A549 (cell line): ENCODE data around the gene SAA1. TPM values are rescaled to one million over a fixed set of nuclear protein-coding genes. Genes with fewer than 3 reads are reported as not detected.

ENCODE experiments used
- ATAC-seq, 2 experiments: fragments of 200-7000 bp in 1 of 2; fragments of >200 bp in 1 of 2; cut with Nextera tagmentation in 1 of 2; cut with Tn5 transposase in 1 of 2; 3 replicates each; pipeline versions ENCODE4 v1.8.0 to v1.9.1; 2018 to 2020; ENCODE audit warnings: mild to moderate bottlenecking in 1 of 2, moderate library complexity in 1 of 2
- CTCF ChIA-PET: fragments of 300-600 bp; sonication (Branson Sonifier 250); formaldehyde crosslinking; extraction: SDS; loops from one replicate; lab custom pipeline; 2021; ENCODE audit warnings: antibody characterized with exemption, inconsistent platforms; lab: Yijun Ruan, JAX
- POLR2A ChIA-PET: fragments of 350-600 bp; formaldehyde crosslinking; extraction: SDS; loops from one replicate; lab custom pipeline; 2021; ENCODE audit warnings: antibody characterized with exemption, inconsistent platforms; lab: Yijun Ruan, JAX
- DNase-seq, 2 experiments: peaks; one replicate each; pipeline versions ENCODE4 v3.0.0 to v3.0.0-alpha.2; 2011 to 2016; ENCODE audit warnings: low read depth in 1 of 2, low spot score in 1 of 2
- FAIRE-seq: peaks from 2 replicates; lab custom pipeline; 2011; peaks lifted over from hg19 to GRCh38; lab: Jason Lieb, UNC
- H3K27ac ChIP-seq, 2 experiments: fragments of >200 bp; sonication (Bioruptor Twin); formaldehyde crosslinking; 3 replicates each; pipeline ENCODE4 v1.5.1; 2016 to 2017
- H3K4me1 ChIP-seq: fragments of >200 bp; sonication (Bioruptor Twin); formaldehyde crosslinking; 3 replicates; pipeline ENCODE4 v1.6.1; 2016
- H3K4me2 ChIP-seq: fragments of >200 bp; sonication (Bioruptor Twin); formaldehyde crosslinking; 3 replicates; pipeline ENCODE4 v1.6.1; 2016
- H3K4me3 ChIP-seq: fragments of >200 bp; sonication (Bioruptor Twin); formaldehyde crosslinking; 3 replicates; pipeline ENCODE4 v1.5.1; 2016
- H3K9me3 ChIP-seq: fragments of >200 bp; sonication (Bioruptor Twin); formaldehyde crosslinking; 3 replicates; pipeline ENCODE4 v1.6.1; 2016
- BHLHE40 ChIP-seq: IDR thresholded peaks from 2 replicates; pipeline ENCODE4 v1.6.1; 2012; ENCODE audit warnings: low read depth, low read length, inconsistent platforms
- CBX2 ChIP-seq: fragments of 200-600 bp; sonication (generic); IDR thresholded peaks from 2 replicates; pipeline ENCODE4 v1.6.1; 2016; ENCODE audit warnings: low read depth, mild to moderate bottlenecking, borderline replicate concordance
- CHD4 ChIP-seq: fragments of 200-600 bp; sonication (generic); IDR thresholded peaks from 2 replicates; pipeline ENCODE4 v1.6.1; 2016; ENCODE audit warnings: antibody characterized with exemption, mild to moderate bottlenecking, borderline replicate concordance
- EHMT2 ChIP-seq: fragments of 200-600 bp; sonication (generic); IDR thresholded peaks from 2 replicates; pipeline ENCODE4 v1.6.1; 2016; ENCODE audit warnings: antibody characterized with exemption, low read depth, mild to moderate bottlenecking, moderate library complexity
- ESRRA ChIP-seq: fragments of 150-350 bp; IDR thresholded peaks from 2 replicates; pipeline ENCODE4 v1.6.1; 2014; ENCODE audit warnings: mild to moderate bottlenecking, low read length, borderline replicate concordance
- GATA3 ChIP-seq: IDR thresholded peaks from 2 replicates; pipeline ENCODE4 v1.6.1; 2012; ENCODE audit warnings: borderline replicate concordance
- HDAC2 ChIP-seq: fragments of 200-600 bp; sonication (generic); IDR thresholded peaks from 2 replicates; pipeline ENCODE4 v1.6.1; 2016
- HOXA7 ChIP-seq: fragments of 250-450 bp; sonication (Bioruptor Pico); IDR thresholded peaks from 2 replicates; pipeline ENCODE4 v1.5.0; 2020; ENCODE audit warnings: mild to moderate bottlenecking, moderate library complexity
- JUN ChIP-seq, 2 experiments: fragments of >200 bp; sonication (Bioruptor Twin); formaldehyde crosslinking; IDR thresholded peaks; 2 replicates in 1 of 2; 3 replicates in 1 of 2; pipeline ENCODE4 v1.6.1; 2016 to 2017
- NPAS2 ChIP-seq: fragments of 250-450 bp; sonication (Bioruptor Pico); IDR thresholded peaks from 2 replicates; pipeline ENCODE4 v1.8.0; 2022; ENCODE audit warnings: mild to moderate bottlenecking, moderate library complexity, borderline replicate concordance
- NR3C1 ChIP-seq: fragments of >200 bp; sonication (Bioruptor Twin); formaldehyde crosslinking; IDR thresholded peaks from 3 replicates; pipeline ENCODE4 v1.6.1; 2017
- PHF8 ChIP-seq: fragments of 200-600 bp; sonication (generic); IDR thresholded peaks from 2 replicates; pipeline ENCODE4 v1.6.1; 2016; ENCODE audit warnings: low read depth, mild to moderate bottlenecking, antibody characterized with exemption, moderate library complexity, borderline replicate concordance
- RAD21 ChIP-seq, 2 experiments: fragments of >200 bp in 1 of 2; sonication (Bioruptor Twin) in 1 of 2; formaldehyde crosslinking in 1 of 2; IDR thresholded peaks in 1 of 2; conservative IDR thresholded peaks in 1 of 2; 2 replicates in 1 of 2; 3 replicates in 1 of 2; pipeline ENCODE4 v1.6.1; 2012 to 2018; ENCODE audit warnings: inconsistent platforms in 1 of 2
- RCOR1 ChIP-seq: fragments of 150-350 bp; IDR thresholded peaks from 2 replicates; pipeline ENCODE4 v1.6.1; 2014; ENCODE audit warnings: antibody characterized with exemption, low read length, low read depth
- RFX5 ChIP-seq: fragments of 450-650 bp; IDR thresholded peaks from 2 replicates; pipeline ENCODE4 v1.7.1; 2014; ENCODE audit warnings: antibody characterized with exemption, mild to moderate bottlenecking, moderate library complexity
- TP53 ChIP-seq: fragments of 250-450 bp; sonication (Bioruptor Pico); IDR thresholded peaks from 2 replicates; pipeline ENCODE4 v1.5.0; 2021; ENCODE audit warnings: mild to moderate bottlenecking, moderate library complexity
- ZFP36 ChIP-seq: fragments of 450-650 bp; IDR thresholded peaks from 2 replicates; pipeline ENCODE4 v1.6.1; 2014; ENCODE audit warnings: borderline replicate concordance; ENCODE audit not compliant: partially characterized antibody
- ZSCAN20 ChIP-seq: fragments of 250-450 bp; sonication (Bioruptor Pico); IDR thresholded peaks from 2 replicates; pipeline ENCODE4 v1.8.0; 2022; ENCODE audit warnings: mild to moderate bottlenecking, moderate library complexity
- WGBS: methylation state at CpG from one replicate; pipeline ENCODE4 v1.1.6; 2017; ENCODE audit errors: missing lambda C conversion rate; 5-methylcytosine and 5-hydroxymethylcytosine counted together
- polyA plus RNA-seq, 4 experiments: library from polyadenylated mRNA; depleted of rRNA in 3 of 4; stranded (reverse); fragments of >200 nt; fragmentation: RNase III in 1 of 4; extraction: RNeasy Plus Mini Kit Qiagen cat#74134 plus additional on column Dnase treatment in 1 of 4; gene quantifications; 2 replicates in 3 of 4; 3 replicates in 1 of 4; pipeline ENCODE4 v1.2.3, GENCODE V29; 2011 to 2017
- TF ChIP-seq, protein P1 (sequence below): IDR thresholded peaks from 2 replicates; pipeline ENCODE4 v1.6.1; 2012
- TF ChIP-seq, protein P2 (sequence below): fragments of 250-450 bp; sonication (Bioruptor Pico); IDR thresholded peaks from 2 replicates; pipeline ENCODE4 v1.5.0; 2020; ENCODE audit warnings: low read depth, mild to moderate bottlenecking, moderate library complexity
- TF ChIP-seq, protein P3 (sequence below): fragments of 200-600 bp; sonication (generic); IDR thresholded peaks from 2 replicates; pipeline ENCODE4 v1.6.1; 2016; ENCODE audit warnings: antibody characterized with exemption, mild to moderate bottlenecking, moderate library complexity
- TF ChIP-seq, protein P4 (sequence below): fragments of 150-350 bp; IDR thresholded peaks from 2 replicates; pipeline ENCODE4 v1.6.1; 2014; ENCODE audit warnings: low read depth, mild to moderate bottlenecking, low read length
- TF ChIP-seq, protein P5 (sequence below): IDR thresholded peaks from 2 replicates; pipeline ENCODE4 v1.6.1; 2012; ENCODE audit warnings: low read depth, borderline replicate concordance
- TF ChIP-seq, protein P6 (sequence below): fragments of >200 bp; sonication (Bioruptor Twin); formaldehyde crosslinking; IDR thresholded peaks from 2 replicates; pipeline ENCODE4 v1.6.1; 2016

The SAA1 gene
- polyA plus RNA-seq, 2 of the 4 experiments (the other 2 are of a cell fraction) = 0.37 TPM; not detected in 1

DNA sequence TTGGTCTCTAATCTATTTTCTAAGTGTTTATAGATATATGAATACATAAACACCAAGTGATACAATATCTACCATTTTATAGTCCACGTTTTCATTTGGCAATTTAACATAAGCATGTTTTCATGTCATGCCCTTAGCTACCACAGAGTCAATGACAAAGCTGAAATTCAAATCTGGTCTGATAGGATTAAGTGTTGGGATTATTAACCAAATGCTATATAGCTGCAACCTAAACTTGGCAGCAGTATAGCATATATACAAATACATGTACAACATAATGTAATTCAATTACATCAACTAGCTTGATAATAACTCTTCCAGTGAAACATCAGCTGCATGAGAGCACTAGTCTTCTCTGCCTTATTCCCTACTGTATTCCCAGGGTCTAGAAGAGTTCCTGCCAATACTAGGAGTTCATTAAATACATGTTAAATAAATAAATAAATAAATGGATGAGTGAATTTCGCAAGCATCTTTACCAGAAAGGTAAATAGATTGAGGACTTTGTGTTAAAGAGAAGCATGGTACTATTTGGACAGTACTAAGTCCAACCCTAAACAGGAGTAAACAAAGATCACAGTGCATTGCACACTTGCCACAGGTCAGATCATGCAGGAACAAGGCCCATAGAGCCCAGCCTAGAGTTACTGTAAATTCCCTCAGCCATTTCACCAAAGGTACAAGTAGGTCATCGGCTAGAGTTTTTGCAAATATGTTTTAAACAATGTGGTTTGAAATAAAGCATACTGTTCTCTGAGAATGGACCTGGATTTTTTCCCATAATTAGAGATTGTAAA is 42.3 kb upstream of the SAA1 start (continued):
- no peak for TF ChIP-seq RCOR1
- no peak for TF ChIP-seq EHMT2
- TF ChIP-seq NPAS2 (CRISPR knock-in tag) = no peak

DNA sequence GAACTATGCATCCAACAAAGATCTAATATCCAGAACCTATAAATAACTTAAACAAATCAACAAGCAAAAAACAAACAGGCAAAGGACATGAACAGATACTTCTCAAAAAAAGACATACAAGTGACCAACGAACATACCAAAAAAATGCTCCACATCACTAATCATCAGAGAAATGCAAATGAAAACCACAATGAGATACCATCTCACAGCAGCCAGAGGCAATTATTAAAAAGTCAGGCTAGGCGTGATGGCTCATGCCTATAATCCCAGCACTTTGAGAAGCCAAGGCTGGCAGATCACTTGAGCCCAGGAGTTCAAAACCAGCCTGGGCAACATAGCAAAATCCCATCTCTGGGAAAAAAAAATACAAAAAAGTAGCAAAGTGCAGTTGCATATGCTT is 40.2 kb upstream of the SAA1 start:
- no peak for ATAC-seq
- ChIA-PET CTCF (interaction anchor here (0.9 to 1.6 kb wide), 2 partner anchors 10 to 19 kb away, joined by 3 read pairs; no protein-coding TSS in a partner anchor), POLR2A (no interaction called here)

DNA sequence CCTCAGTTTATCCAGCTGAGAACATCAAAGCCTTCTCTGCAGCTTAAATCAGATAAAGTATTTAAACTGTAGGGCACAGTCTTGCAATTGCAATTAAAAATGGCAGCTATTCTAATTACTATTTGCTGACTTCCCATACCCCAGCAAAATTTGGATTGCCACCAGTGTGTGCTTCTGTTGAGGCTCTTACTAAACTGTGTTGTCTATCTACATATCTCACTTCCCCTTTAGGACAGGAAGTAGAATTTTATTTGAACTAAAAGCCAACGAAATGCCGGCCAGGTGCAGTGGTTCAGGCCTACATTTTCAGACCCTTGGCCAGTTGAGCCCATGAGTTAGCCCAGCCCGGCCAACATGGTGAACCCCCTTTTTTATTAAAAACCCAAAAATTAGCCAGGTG is 36.6 kb upstream of the SAA1 start:
- WGBS = 82% methylated on average over 3 of the region's 3 CpGs
- CTCF ChIA-PET = interaction anchor here (1.4 kb wide), 1 partner anchor 25 kb away, joined by 4 read pairs; no protein-coding TSS in a partner anchor
- H3K9me3 ChIP-seq = no peaks in the 10 kb centered on the region
- FAIRE-seq (no peak), DNase-seq (no peak), ATAC-seq (no peak)
- H3K27ac ChIP-seq = no peak overlapping the region
- no peak overlapping the region for H3K4me3 ChIP-seq
- POLR2A ChIA-PET = no interaction called here
- TF ChIP-seq, protein P1, sequence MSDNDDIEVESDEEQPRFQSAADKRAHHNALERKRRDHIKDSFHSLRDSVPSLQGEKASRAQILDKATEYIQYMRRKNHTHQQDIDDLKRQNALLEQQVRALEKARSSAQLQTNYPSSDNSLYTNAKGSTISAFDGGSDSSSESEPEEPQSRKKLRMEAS = no peak
- TF ChIP-seq ZSCAN20 (no peak), HDAC2 (no peak), JUN (IDR thresholded peaks at IDR 0.05) (no peak), CHD4 (no peak), RFX5 (no peak), TP53 (no peak)
- TF ChIP-seq, protein P2, sequence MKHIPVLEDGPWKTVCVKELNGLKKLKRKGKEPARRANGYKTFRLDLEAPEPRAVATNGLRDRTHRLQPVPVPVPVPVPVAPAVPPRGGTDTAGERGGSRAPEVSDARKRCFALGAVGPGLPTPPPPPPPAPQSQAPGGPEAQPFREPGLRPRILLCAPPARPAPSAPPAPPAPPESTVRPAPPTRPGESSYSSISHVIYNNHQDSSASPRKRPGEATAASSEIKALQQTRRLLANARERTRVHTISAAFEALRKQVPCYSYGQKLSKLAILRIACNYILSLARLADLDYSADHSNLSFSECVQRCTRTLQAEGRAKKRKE (CRISPR knock-in tag) = no peak
- no peak overlapping the region for H3K4me2 ChIP-seq
- no peaks in the 10 kb centered on the region for H3K4me1 ChIP-seq

More for the DNA sequence above, 40.2 kb upstream of the SAA1 start:
- Histone ChIP-seq H3K27ac (no peak overlapping the region), H3K9me3 (no peaks in the 10 kb centered on the region), H3K4me1 (no peaks in the 10 kb centered on the region), H3K4me2 (no peak overlapping the region), H3K4me3 (no peak overlapping the region)
- FAIRE-seq = no peak
- no peak for TF ChIP-seq HOXA7 (CRISPR knock-in tag)
- TF ChIP-seq NR3C1 = no peak
- WGBS = 3% methylated on average over 2 of the region's 2 CpGs
- DNase-seq = no peak

DNA sequence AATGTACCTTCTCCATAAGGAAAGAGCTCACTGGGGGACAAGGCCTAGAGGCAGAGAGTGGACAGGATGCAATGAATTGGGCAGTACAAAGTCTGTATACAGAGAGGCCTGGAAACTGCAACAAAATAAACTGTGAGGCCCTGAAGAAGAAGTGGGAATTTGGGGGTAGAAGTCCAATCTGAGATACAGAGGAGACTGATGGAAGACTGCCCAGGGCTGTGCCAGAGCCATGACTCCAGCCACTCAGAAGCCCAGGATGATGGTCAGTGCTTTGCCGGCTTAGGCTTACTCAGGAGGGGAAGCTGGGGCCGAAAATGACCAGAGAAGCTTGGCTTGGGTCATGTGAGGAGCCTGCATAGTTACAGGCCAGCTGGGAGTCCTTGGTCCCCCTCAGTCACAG is 35.2 kb upstream of the SAA1 start:
- CTCF ChIA-PET = interaction anchor here (1.1 to 1.6 kb wide), 2 partner anchors 13 to 115 kb away, joined by 5 to 9 read pairs; no protein-coding TSS in a partner anchor
- FAIRE-seq (no peak), DNase-seq (no peak), ATAC-seq (peak in 1 of 2 experiments; percentile 16; a peak in 2 of 6 replicates)
- Histone ChIP-seq H3K4me2 (no peak overlapping the region), H3K27ac (no peak overlapping the region), H3K4me1 (no peaks in the 10 kb centered on the region), H3K9me3 (no peaks in the 10 kb centered on the region), H3K4me3 (no peak overlapping the region)
- POLR2A ChIA-PET = no interaction called here
- 43% methylated on average over 2 of the region's 2 CpGs for WGBS
- TF ChIP-seq, protein P3, sequence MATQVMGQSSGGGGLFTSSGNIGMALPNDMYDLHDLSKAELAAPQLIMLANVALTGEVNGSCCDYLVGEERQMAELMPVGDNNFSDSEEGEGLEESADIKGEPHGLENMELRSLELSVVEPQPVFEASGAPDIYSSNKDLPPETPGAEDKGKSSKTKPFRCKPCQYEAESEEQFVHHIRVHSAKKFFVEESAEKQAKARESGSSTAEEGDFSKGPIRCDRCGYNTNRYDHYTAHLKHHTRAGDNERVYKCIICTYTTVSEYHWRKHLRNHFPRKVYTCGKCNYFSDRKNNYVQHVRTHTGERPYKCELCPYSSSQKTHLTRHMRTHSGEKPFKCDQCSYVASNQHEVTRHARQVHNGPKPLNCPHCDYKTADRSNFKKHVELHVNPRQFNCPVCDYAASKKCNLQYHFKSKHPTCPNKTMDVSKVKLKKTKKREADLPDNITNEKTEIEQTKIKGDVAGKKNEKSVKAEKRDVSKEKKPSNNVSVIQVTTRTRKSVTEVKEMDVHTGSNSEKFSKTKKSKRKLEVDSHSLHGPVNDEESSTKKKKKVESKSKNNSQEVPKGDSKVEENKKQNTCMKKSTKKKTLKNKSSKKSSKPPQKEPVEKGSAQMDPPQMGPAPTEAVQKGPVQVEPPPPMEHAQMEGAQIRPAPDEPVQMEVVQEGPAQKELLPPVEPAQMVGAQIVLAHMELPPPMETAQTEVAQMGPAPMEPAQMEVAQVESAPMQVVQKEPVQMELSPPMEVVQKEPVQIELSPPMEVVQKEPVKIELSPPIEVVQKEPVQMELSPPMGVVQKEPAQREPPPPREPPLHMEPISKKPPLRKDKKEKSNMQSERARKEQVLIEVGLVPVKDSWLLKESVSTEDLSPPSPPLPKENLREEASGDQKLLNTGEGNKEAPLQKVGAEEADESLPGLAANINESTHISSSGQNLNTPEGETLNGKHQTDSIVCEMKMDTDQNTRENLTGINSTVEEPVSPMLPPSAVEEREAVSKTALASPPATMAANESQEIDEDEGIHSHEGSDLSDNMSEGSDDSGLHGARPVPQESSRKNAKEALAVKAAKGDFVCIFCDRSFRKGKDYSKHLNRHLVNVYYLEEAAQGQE = no peak
- TF ChIP-seq, protein P4, sequence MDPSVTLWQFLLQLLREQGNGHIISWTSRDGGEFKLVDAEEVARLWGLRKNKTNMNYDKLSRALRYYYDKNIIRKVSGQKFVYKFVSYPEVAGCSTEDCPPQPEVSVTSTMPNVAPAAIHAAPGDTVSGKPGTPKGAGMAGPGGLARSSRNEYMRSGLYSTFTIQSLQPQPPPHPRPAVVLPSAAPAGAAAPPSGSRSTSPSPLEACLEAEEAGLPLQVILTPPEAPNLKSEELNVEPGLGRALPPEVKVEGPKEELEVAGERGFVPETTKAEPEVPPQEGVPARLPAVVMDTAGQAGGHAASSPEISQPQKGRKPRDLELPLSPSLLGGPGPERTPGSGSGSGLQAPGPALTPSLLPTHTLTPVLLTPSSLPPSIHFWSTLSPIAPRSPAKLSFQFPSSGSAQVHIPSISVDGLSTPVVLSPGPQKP = no peak
- TF ChIP-seq, protein P5, sequence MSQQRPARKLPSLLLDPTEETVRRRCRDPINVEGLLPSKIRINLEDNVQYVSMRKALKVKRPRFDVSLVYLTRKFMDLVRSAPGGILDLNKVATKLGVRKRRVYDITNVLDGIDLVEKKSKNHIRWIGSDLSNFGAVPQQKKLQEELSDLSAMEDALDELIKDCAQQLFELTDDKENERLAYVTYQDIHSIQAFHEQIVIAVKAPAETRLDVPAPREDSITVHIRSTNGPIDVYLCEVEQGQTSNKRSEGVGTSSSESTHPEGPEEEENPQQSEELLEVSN = no peak
- TF ChIP-seq, protein P6, sequence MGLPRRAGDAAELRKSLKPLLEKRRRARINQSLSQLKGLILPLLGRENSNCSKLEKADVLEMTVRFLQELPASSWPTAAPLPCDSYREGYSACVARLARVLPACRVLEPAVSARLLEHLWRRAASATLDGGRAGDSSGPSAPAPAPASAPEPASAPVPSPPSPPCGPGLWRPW = no peak
- TF ChIP-seq ZFP36 (no peak), BHLHE40 (no peak), ESRRA (no peak), RAD21 (conservative IDR thresholded peaks at IDR 0.05 in 1 of 2, IDR thresholded peaks at IDR 0.05 in 1 of 2) (no peak), CBX2 (no peak), GATA3 (no peak), PHF8 (no peak)
- TF ChIP-seq, protein P1 = no peak
